HEK293 (cell line): Measurements from ENCODE around the gene IGFLR1.

Source experiments
- CTCF ChIA-PET: fragments of 350-600 bp; formaldehyde crosslinking; extraction: SDS; loops from one replicate; lab custom pipeline; 2021; ENCODE audit warnings: antibody characterized with exemption; lab: Yijun Ruan, JAX
- POLR2A ChIA-PET: fragments of 300-600 bp; formaldehyde crosslinking; extraction: SDS; loops from one replicate; lab custom pipeline; 2020; ENCODE audit warnings: antibody characterized with exemption, inconsistent platforms; lab: Yijun Ruan, JAX
- H3K27ac ChIP-seq: fragments of 200-500 bp; sonication (Bioruptor generic); 2 replicates; pipeline ENCODE4 v1.5.1; 2014; ENCODE audit warnings: low read depth, low read length, control low read depth, inconsistent platforms; ENCODE audit errors: extremely low read depth
- H3K36me3 ChIP-seq, 2 experiments: fragments of 200-500 bp in 1 of 2; sonication (Bioruptor generic) in 1 of 2; 1 replicate in 1 of 2; 2 replicates in 1 of 2; pipeline ENCODE4 v1.5.1; 2014 to 2017; ENCODE audit warnings: inconsistent platforms in 2 of 2, low read length in 2 of 2; ENCODE audit not compliant: control insufficient read depth in 2 of 2, insufficient read depth in 1 of 2
- H3K4me1 ChIP-seq: fragments of 200-500 bp; sonication (Bioruptor generic); 2 replicates; pipeline ENCODE4 v1.5.1; 2014; ENCODE audit warnings: mild to moderate bottlenecking, low read length, inconsistent platforms; ENCODE audit not compliant: control insufficient read depth, insufficient read depth
- H3K4me3 ChIP-seq: 2 replicates; pipeline ENCODE4 v1.5.1; 2011; ENCODE audit warnings: low read depth, mild to moderate bottlenecking, control low read depth, low read length, moderate library complexity
- H3K9me3 ChIP-seq: fragments of 200-500 bp; sonication (Bioruptor generic); 2 replicates; pipeline ENCODE4 v1.5.1; 2014; ENCODE audit warnings: low read depth, low read length, inconsistent platforms; ENCODE audit not compliant: control insufficient read depth, insufficient read depth
- ELK4 ChIP-seq: IDR thresholded peaks from 2 replicates; pipeline ENCODE4 v1.6.1; 2011; ENCODE audit warnings: mild to moderate bottlenecking, low read depth, low read length, borderline replicate concordance
- GLIS1 ChIP-seq: fragments of 450-650 bp; formaldehyde crosslinking; IDR thresholded peaks from 2 replicates; pipeline ENCODE4 v1.5.1; 2016; ENCODE audit warnings: missing biosample characterization, missing genetic modification characterization
- GLIS2 ChIP-seq: fragments of 450-650 bp; formaldehyde crosslinking; IDR thresholded peaks from 2 replicates; pipeline ENCODE4 v1.5.1; 2016; ENCODE audit warnings: missing biosample characterization, missing genetic modification characterization
- HIC1 ChIP-seq: fragments of 450-650 bp; formaldehyde crosslinking; IDR thresholded peaks from 2 replicates; pipeline ENCODE4 v1.5.1; 2016; ENCODE audit warnings: missing biosample characterization, missing genetic modification characterization
- IKZF3 ChIP-seq: fragments of 450-650 bp; IDR thresholded peaks from 2 replicates; pipeline ENCODE4 v1.5.0; 2018; ENCODE audit warnings: missing biosample characterization, mild to moderate bottlenecking, missing genetic modification characterization, moderate library complexity
- KLF1 ChIP-seq: fragments of 450-650 bp; formaldehyde crosslinking; IDR thresholded peaks from 2 replicates; pipeline ENCODE4 v1.5.1; 2016; ENCODE audit warnings: missing biosample characterization, missing genetic modification characterization
- KLF17 ChIP-seq: fragments of 450-650 bp; formaldehyde crosslinking; IDR thresholded peaks from 2 replicates; pipeline ENCODE4 v1.5.1; 2016; ENCODE audit warnings: missing biosample characterization, missing genetic modification characterization
- KLF8 ChIP-seq: fragments of 450-650 bp; formaldehyde crosslinking; IDR thresholded peaks from 2 replicates; pipeline ENCODE4 v1.5.1; 2016; ENCODE audit warnings: missing biosample characterization, missing genetic modification characterization
- OSR2 ChIP-seq: fragments of 450-650 bp; formaldehyde crosslinking; IDR thresholded peaks from 2 replicates; pipeline ENCODE4 v1.5.1; 2016; ENCODE audit warnings: missing biosample characterization, missing genetic modification characterization
- WT1 ChIP-seq: fragments of 450-650 bp; formaldehyde crosslinking; IDR thresholded peaks from 2 replicates; pipeline ENCODE4 v1.5.1; 2016; ENCODE audit warnings: missing biosample characterization, missing genetic modification characterization
- ZBTB10 ChIP-seq: fragments of 450-650 bp; formaldehyde crosslinking; IDR thresholded peaks from 2 replicates; pipeline ENCODE4 v1.5.1; 2016; ENCODE audit warnings: missing biosample characterization, missing genetic modification characterization
- ZEB2 ChIP-seq: fragments of 450-650 bp; formaldehyde crosslinking; IDR thresholded peaks from 2 replicates; pipeline ENCODE4 v1.5.1; 2016; ENCODE audit warnings: missing biosample characterization, missing genetic modification characterization
- ZFHX2 ChIP-seq: fragments of 450-650 bp; formaldehyde crosslinking; conservative IDR thresholded peaks from 2 replicates; pipeline ENCODE4 v1.5.1; 2016; ENCODE audit warnings: missing biosample characterization, missing genetic modification characterization
- ZNF211 ChIP-seq: fragments of 450-650 bp; formaldehyde crosslinking; IDR thresholded peaks from 2 replicates; pipeline ENCODE4 v1.5.1; 2016; ENCODE audit warnings: low read depth, missing biosample characterization, missing genetic modification characterization
- ZNF23 ChIP-seq: fragments of 450-650 bp; formaldehyde crosslinking; IDR thresholded peaks from 2 replicates; pipeline ENCODE4 v1.5.1; 2016; ENCODE audit warnings: missing biosample characterization, missing genetic modification characterization, borderline replicate concordance
- ZNF513 ChIP-seq: fragments of 450-650 bp; IDR thresholded peaks from 2 replicates; pipeline ENCODE4 v1.5.1; 2018; ENCODE audit warnings: missing biosample characterization, missing genetic modification characterization
- ZNF623 ChIP-seq: fragments of 450-650 bp; formaldehyde crosslinking; IDR thresholded peaks from 2 replicates; pipeline ENCODE4 v1.5.1; 2016; ENCODE audit warnings: missing biosample characterization, missing genetic modification characterization
- ZNF792 ChIP-seq: fragments of 450-650 bp; formaldehyde crosslinking; IDR thresholded peaks from 2 replicates; pipeline ENCODE4 v1.5.1; 2016; ENCODE audit warnings: missing biosample characterization, missing genetic modification characterization
- ZSCAN30 ChIP-seq: fragments of 450-650 bp; IDR thresholded peaks from 2 replicates; pipeline ENCODE4 v1.5.1; 2018; ENCODE audit warnings: missing biosample characterization, mild to moderate bottlenecking, missing genetic modification characterization, moderate library complexity

Gene IGFLR1

GRCh38 chr19:35757231-35757748 is 15.0 kb upstream of the IGFLR1 start (continued):
- TF ChIP-seq KLF17 (peak; percentile 80), ZEB2 (tag by site-specific recombination) (peak; percentile 42; the same call in 1 of the 2 replicates), OSR2 (tag by site-specific recombination) (peak; percentile 68)

GRCh38 chr19:35756377-35757230 is 14.4 kb upstream of the IGFLR1 start, which contains the start of gene HSPB6:
TSS of gene HSPB6 (minus strand) at chr19:35757029. CDS start at chr19:35757008, 21 bp downstream.
- TF ChIP-seq ZSCAN30 (tag by site-specific recombination) (no peak), HIC1 (tag by site-specific recombination) (peak; percentile 49; the same call in 1 of the 2 replicates), ZNF23 (tag by site-specific recombination) (no peak), ZFHX2 (no peak), IKZF3 (tag by site-specific recombination) (peak; percentile 32; the same call in 1 of the 2 replicates), ZNF211 (no peak), ZNF513 (tag by site-specific recombination) (peak; percentile 24; the same call in 1 of the 2 replicates), ZNF623 (tag by site-specific recombination) (no peak; the same call in 1 of the 2 replicates), ZNF792 (tag by site-specific recombination) (peak; percentile 96)
- POLR2A ChIA-PET, result interaction anchor here (0.6 to 3.0 kb wide), 20 partner anchors 9 to 257 kb away, joined by 3 to 87 read pairs (median 4); partner anchors contain the start of genes ALKBH6, COX6B1, IGFLR1 and LIN37
- CTCF ChIA-PET, result interaction anchor here (0.5 to 1.4 kb wide), 6 partner anchors 8 to 177 kb away, joined by 3 to 7 read pairs (median 5); partner anchors contain the start of gene LIN37
- H3K27ac ChIP-seq, result peak within 1 kb of the TSS; percentile 95
- H3K4me1 ChIP-seq, result peaks cover 15% of the 10 kb centered on the region
- H3K9me3 ChIP-seq, result no peaks in the 10 kb centered on the region
- peak within 1 kb of the TSS; percentile 27 for H3K4me3 ChIP-seq
- H3K36me3 ChIP-seq, result peaks cover 61 to 62% of the 10 kb centered on the region in 2 experiments

- POLR2A ChIA-PET, result interaction anchor here (0.7 to 3.0 kb wide), 6 partner anchors 8 to 15 kb away, joined by 3 to 87 read pairs (median 6); partner anchors contain the start of genes IGFLR1, LIN37, PSENEN and U2AF1L4
- Histone ChIP-seq H3K27ac (peak overlapping the region; percentile 32; the same call in 1 of the 2 replicates), H3K4me3 (no peak overlapping the region), H3K36me3 (peaks cover 55 to 62% of the 10 kb centered on the region in 2 experiments), H3K9me3 (no peaks in the 10 kb centered on the region), H3K4me1 (peaks cover 15% of the 10 kb centered on the region)
- CTCF ChIA-PET, result interaction anchor here (1.3 to 1.4 kb wide), 2 partner anchors 10 to 61 kb away, joined by 3 to 5 read pairs; partner anchors contain the start of genes PSENEN and U2AF1L4
- TF ChIP-seq IKZF3 (tag by site-specific recombination), result 0 out of 2 replicates have a peak, but pooled peaks have one; percentile 10
- peak; percentile 62 for TF ChIP-seq GLIS1 (tag by site-specific recombination)
- no peak for TF ChIP-seq ZEB2 (tag by site-specific recombination)
- TF ChIP-seq ELK4, result no peak
- TF ChIP-seq ZBTB10 (tag by site-specific recombination), result no peak
- peak; percentile 44 for TF ChIP-seq KLF1
- peak; percentile 29; the same call in 1 of the 2 replicates for TF ChIP-seq KLF8 (tag by site-specific recombination)
- TF ChIP-seq GLIS2, result peak; percentile 26
- 0 out of 2 replicates have a peak, but pooled peaks have one; percentile 28 for TF ChIP-seq WT1 (tag by site-specific recombination)
Observed at GRCh38 chr19:35755550-35756376, 13.5 kb upstream of the IGFLR1 start.
